HL-60/S4 treated with phorbol 12-myristate 13-acetate at 8.2 ng/mL for 4 days and 3 days (cell line): Measurements from ENCODE around the gene RRAS.

Experiments used
- in situ Hi-C: fragments of 300-500 bp; cut with MboI; formaldehyde crosslinking; loops from 2 replicates; pipeline ENCODE4 v1.15.0; 2022; ENCODE audit warnings: low sequenced_read_pairs

Gene RRAS

GRCh38 chr19:49677231-49677900 is 37.4 kb upstream of the RRAS start, which contains the start of gene PRMT1:
TSS of gene PRMT1 (plus strand) at chr19:49677271. CDS start at chr19:49677281, 10 bp downstream.
- in situ Hi-C loops: no loop called here

GRCh38 chr19:49676784-49677230 is 36.9 kb upstream of the RRAS start:
- in situ Hi-C loops: no loop called here

- in situ Hi-C loops: no loop called here
These were observed 36.3 kb upstream of the RRAS start for GRCh38 chr19:49676136-49676783.

DNA sequence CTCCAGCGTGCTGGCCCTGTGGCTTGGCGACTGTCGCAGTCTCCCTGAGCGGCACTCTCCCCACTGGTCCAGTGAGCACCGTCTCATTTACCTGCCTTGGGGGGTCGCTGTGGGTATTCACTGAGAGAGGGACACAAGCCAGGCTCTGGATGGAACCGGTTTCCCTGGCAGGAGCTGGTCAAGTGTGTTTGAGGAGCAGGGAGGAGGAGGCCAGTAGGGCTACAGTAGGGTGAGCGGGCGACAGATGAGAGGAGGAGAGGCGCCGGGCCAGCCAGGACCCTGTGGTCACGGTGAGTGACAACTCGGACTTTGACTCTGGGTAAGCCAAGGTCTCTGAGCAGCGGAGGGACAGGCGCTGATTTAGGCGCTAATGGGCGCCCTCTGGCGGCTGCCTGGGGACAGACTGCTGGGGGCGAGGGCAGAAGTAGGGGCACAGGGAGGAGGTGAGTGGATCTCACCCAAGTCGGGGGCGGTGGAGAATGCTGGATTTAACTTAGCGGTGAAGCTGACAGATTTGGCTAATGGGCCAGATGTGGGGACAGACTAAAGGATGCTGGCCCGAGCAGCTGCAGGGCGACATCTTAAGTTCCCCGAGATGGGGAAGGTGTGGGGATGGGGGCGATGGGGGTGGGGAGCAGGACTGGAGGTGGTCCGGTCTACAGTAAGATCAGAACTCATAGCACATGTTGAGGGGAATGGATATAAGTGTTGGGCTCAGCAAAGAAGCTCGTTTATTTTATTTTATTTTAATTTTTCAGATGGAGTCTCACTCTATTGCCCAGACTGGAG is 32.4 kb upstream of the RRAS start:
- in situ Hi-C loops: no loop called here

DNA sequence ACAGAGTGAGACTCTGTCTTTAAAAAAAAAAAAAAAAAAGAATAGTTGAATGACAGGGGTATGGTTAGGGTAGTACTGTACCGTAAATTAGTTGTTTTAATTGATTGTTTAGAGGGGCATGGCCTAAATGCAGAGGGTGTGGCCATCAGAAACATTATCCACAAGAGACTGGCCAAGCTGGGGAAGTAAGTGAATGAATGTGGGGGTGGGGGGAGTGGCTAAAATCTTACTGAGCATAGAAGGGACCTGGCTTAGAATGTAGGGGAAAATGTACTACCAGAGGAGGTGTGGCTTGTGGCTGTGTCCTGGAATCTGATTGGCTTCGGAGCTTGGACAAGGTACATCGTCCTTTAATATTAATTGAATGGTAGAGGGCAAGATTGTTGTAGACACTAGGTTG is 29.6 kb upstream of the RRAS start:
- in situ Hi-C loops: no loop called here

DNA sequence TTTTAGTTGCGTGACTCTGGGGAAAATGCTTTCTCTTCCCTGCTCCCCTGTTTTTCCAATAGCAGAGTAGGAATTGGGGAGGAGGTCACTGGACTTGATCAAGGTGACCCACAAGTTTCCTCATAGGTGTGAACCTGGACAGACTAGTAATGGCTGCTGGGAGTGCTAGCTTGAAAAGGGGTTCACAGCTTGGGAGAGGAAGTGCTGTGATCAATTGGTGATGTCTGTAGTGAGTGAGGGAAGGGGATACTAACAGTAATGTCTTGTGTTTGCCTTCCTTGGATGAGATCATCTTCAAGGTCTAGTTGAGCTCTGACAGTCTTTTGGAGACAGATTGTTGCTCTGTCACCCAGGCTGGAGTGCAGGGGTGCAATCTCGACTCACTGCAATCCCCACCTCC is 27.5 kb upstream of the RRAS start:
- in situ Hi-C loops: no loop called here

- in situ Hi-C loops: no loop called here
These were observed 26.1 kb upstream of the RRAS start for GRCh38 chr19:49666120-49666444.

DNA sequence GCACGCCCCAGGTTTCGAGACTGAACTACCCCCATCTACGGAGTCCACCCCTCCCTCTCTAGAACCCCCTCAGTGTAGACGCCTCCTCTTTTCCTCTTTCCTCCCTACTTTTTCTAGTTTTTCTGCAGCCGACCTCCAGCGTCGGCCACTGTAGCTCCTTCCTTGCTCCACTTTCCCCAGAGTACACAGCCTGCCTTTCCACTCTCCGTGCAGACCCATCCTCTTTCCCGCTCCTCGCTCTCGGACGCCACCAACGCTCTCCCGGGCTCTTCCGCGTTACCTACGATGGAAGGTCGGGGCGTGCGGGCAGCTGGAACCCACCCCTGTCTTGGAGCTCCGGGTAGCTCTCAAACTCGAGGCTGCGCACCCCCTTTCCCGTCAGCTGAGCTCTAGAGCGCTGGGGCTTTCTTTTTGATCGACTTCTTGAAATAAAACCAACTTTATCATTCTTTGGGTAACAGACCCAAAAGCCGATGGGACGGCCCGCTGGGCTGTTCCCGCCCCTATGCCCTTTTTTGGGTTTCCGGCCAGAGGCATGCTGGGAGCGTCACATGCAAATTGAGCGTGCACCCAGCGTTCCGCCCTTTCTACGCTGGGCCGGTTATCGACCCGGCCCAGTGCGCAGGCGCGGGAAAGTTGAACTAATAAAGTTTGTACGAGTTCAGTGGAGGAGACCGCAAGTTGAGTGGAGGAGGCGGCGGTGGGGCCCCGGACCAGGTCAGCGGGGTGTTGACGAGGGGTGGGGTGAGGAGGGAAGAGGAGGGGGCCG is 25.6 kb upstream of the RRAS start, which contains the start of the genes BCL2L12 and IRF3:
Gene BCL2L12, plus strand, starts transcription at position 583 of the 769 bp plus-strand sequence. CDS start 760 bp downstream, outside the sequence.
Gene IRF3, minus strand, starts transcription at position 507 of the 769 bp plus-strand sequence. CDS start 1,019 bp downstream, outside the sequence.
- in situ Hi-C loops: no loop called here

DNA sequence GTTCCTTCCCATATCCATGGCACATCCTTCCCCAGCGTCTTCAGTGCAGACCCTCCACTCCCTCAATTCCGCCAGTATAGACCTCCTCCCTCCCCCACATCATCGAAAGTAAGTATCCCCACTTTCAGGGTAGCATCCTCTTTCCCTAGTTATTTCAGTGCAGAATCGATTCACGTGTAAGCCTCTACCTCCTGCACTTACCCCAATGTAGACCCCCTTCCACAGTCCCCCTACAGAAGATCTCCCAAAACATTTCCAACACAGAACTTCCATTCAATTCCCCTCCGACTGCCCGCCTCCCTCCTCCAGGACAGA is 25.1 kb upstream of the RRAS start:
- in situ Hi-C loops: no loop called here

DNA sequence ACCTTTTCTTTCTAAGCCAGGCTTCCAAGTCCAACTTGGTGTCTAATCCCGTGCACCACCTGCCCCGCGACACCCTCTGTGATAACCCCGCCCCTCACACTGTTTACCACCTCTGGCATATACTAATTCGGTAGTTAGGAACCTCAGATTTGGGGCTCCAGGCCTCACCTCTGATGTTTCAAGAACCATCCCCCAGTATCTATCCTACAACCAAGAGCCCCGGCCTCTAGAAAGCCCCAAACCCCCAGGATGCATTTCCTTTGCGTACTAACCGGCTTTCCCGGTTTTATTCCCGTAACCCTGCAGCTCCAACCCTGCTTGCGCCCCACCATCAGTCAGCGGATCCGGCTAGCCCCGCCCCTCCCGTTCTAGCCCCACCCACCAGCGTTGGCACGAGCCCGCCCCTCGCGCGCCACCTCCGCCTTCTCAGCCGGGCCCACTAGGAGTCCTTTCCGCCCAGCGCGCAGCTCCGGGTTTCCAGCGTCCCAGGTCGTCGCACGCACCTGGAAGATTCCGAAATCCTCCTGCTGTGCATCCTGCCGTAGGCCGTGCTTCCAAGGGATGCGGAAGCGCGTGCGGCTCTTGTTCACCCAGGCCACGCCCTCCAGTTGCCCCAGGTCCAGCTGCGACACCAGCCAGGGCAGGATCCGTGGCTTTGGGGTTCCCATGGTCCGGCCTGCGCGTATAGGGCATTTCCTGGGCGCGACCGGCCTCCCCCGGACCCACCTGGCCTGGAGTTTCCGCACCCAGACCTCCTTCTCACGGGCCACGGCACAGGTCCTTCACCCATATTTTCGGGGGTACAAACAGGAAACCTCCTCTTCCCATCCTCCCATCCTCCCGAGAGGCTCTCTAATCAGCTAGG is 24.5 kb upstream of the RRAS start:
- in situ Hi-C loops: no loop called here

GRCh38 chr19:49663224-49663623 is 23.3 kb upstream of the RRAS start:
- in situ Hi-C loops: no loop called here

DNA sequence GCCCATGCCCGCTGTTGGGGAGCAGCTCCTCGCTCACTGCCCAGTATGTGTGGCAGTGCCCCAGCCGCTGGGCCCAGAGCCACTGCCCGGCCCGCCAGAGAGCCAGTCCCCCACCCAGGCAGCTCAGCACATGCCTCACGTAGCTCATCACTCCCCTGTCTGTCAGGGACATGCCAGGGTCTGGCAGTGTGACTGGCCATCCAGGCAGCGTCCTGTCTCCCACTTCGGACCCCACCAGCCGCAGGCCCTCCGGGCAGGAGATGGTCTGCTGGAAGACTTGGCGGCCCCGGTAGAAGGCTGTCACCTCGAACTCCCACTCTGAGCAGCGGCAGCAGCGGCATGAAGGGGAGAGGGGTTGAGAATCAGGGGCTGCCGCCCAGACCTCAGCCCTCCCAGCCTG is 22.1 kb upstream of the RRAS start:
- in situ Hi-C loops: no loop called here

- in situ Hi-C loops: no loop called here
These were observed 20.5 kb upstream of the RRAS start for GRCh38 chr19:49660338-49660961.

- in situ Hi-C loops: no loop called here
These were observed 18.9 kb upstream of the RRAS start for GRCh38 chr19:49658566-49659442.

DNA sequence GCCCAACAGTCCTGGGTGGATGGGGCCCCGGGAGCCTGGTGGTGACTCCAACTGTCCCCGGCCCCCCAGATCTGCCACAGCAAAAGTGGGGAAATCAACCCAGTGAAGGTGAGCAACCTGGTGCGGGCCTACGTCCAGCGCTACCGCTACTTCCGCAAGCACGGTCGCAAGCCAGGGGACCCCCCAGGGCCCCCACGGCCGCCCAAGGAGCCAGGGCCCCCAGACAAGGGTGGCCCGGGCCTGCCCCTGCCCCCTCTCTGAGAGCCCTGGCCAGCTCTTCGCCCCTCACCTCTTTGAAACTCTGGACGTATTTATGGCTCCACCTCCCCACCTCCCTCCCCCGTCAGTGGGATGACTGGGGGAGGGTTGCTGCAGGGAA is 18.2 kb upstream of the RRAS start:
- in situ Hi-C loops: no loop called here

- in situ Hi-C loops: no loop called here
These were observed 17.7 kb upstream of the RRAS start for GRCh38 chr19:49657493-49658138.

DNA sequence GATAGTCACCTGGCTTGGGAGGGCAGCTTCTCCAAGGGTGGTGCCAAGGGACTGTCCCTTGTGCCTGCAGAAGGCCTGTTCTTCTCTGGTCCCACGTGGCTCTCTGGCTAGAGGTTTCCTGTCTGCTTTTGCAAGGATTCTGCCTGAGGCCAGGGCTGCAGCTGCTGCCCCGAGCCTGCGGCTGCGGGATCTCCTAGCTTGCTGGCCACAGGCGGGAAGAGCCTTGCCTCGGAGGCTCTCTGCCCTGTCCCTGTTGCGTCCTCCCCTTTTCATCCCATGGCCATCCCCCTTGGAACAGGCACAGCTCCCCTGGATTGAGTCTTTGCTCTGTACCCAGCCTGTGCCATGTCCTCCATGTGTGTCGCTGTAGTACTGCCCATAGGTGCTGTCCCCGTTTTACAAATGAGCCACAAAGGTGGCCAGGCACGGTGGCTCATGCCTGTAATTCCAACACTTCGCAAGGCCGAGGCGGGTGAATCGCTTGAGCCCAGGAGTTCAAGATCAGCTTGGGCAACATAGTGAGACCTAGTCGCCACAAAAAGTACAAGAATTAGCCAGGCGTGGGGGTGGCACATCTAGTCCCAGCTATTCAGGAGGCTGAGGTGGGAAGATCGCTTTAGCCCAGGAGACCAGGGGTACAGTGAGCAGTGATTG is 16.6 kb upstream of the RRAS start:
- in situ Hi-C loops: no loop called here
